Breast epithelium (tissue), 3 donors: ENCODE results near the gene TRAIP.

ENCODE experiments used
- POLR2A ChIP-seq: fragments of 450-650 bp; IDR thresholded peaks from one replicate; pipeline ENCODE4 v1.6.1; 2016; ENCODE audit warnings: antibody characterized with exemption, mild to moderate bottlenecking, moderate library complexity
- POLR2AphosphoS5 ChIP-seq, 3 donors: sonication (generic); formaldehyde crosslinking; IDR thresholded peaks; one replicate each; pipeline ENCODE4 v1.6.1; 2017; ENCODE audit warnings: antibody characterized with exemption in 3 of 3

- TF ChIP-seq POLR2AphosphoS5 (IDR thresholded peaks at IDR 0.05) = no peak
- no peak for TF ChIP-seq POLR2A
These were observed 63.8 kb downstream of the TRAIP start for GRCh38 chr3:49792371-49793150.
